ENCODE results near the gene OFD1. TPM values are rescaled to one million over a fixed set of nuclear protein-coding genes. Genes with fewer than 3 reads are reported as not detected.
"Not testable (repeated sequence)": the region's sequence is repeated elsewhere in the genome, so short reads cannot be mapped to it uniquely, and the experiment has no call there.

The OFD1 gene
- total RNA-seq, 1 donor from 2014 or later, result 31.7 TPM

- no peak for DNase-seq
Measured at GRCh38 chrX:13702111-13702789, 32.3 kb upstream of the OFD1 start.

GRCh38 chrX:13703135-13703534, 31.4 kb upstream of the OFD1 start:
- DNase-seq, result no peak

GRCh38 chrX:13703589-13703988, 31.0 kb upstream of the OFD1 start:
- no peak for DNase-seq

- no peak for DNase-seq
Measured at GRCh38 chrX:13711141-13711540, 23.4 kb upstream of the OFD1 start.

GRCh38 chrX:13716455-13716854, 18.1 kb upstream of the OFD1 start:
- DNase-seq, result no peak

- DNase-seq, result no peak
Measured at GRCh38 chrX:13716905-13717304, 17.6 kb upstream of the OFD1 start.

GRCh38 chrX:13717700-13718472, 16.7 kb upstream of the OFD1 start:
- DNase-seq, result peak; percentile 75

GRCh38 chrX:13719192-13719856, 15.2 kb upstream of the OFD1 start:
- DNase-seq, result no peak

GRCh38 chrX:13721371-13721770, 13.2 kb upstream of the OFD1 start:
- DNase-seq, result no peak

- DNase-seq, result peak; percentile 92
Measured at GRCh38 chrX:13721819-13722519, 12.6 kb upstream of the OFD1 start.

- not testable (repeated sequence) for DNase-seq
Measured at GRCh38 chrX:13724878-13725277, 9.7 kb upstream of the OFD1 start.

- DNase-seq, result not testable (repeated sequence)
Measured at GRCh38 chrX:13726583-13726982, 8.0 kb upstream of the OFD1 start.

GRCh38 chrX:13730523-13730922, 4.0 kb upstream of the OFD1 start:
- DNase-seq, result not testable (repeated sequence)

- no peak for DNase-seq
Measured at GRCh38 chrX:13732246-13733067, 2.1 kb upstream of the OFD1 start.

GRCh38 chrX:13733506-13733905, 1.0 kb upstream of the OFD1 start:
- no peak for DNase-seq

- no peak for DNase-seq
Measured at GRCh38 chrX:13741695-13742094, 7.1 kb downstream of the OFD1 start.

GRCh38 chrX:13742397-13743176, 8.0 kb downstream of the OFD1 start:
- DNase-seq, result no peak

GRCh38 chrX:13747836-13748235, 13.3 kb downstream of the OFD1 start:
- peak; percentile 51 for DNase-seq

- DNase-seq, result no peak
Measured at GRCh38 chrX:13748486-13748885, 13.9 kb downstream of the OFD1 start.

GRCh38 chrX:13750204-13750603, 15.7 kb downstream of the OFD1 start:
- peak; percentile 43 for DNase-seq

GRCh38 chrX:13750812-13751211, 16.3 kb downstream of the OFD1 start:
- DNase-seq, result no peak

Measured in tongue (tissue), 2 donors.